ENCODE measurements around the gene THG1L. TPM values are rescaled to one million over a fixed set of nuclear protein-coding genes. Genes with fewer than 3 reads are reported as not detected.
A peak's percentile ranks its signal among the peaks of the same experiment; 100 is the strongest.

Gene THG1L
- total and polyA plus RNA-seq, 10 of the 15 experiments (the other 5 are each of a cell fraction or from before 2014, with no cell fraction given) = 24.8 to 58.0 (median 34.5) TPM

GRCh38 chr5:157718519-157718918 lies 12.7 kb upstream of the THG1L start:
- SMC1A ChIA-PET (ENCODE audit: uncharacterized antibody, unreplicated experiment) = interaction anchor here (0.7 to 7.7 kb wide), 48 partner anchors 9 to 570 kb away, joined by 3 to 77 read pairs (median 4); partner anchors contain the start of genes LSM11, NIPAL4 and THG1L

More at GRCh38 chr5:157718519-157718918, 12.7 kb upstream of the THG1L start:
- 1% methylated on average over 4 of the region's 4 CpGs for WGBS (ENCODE audit: insufficient coverage, insufficient replicate concordance, low lambda C conversion rate, missing lambda C conversion rate)
- ATAC-seq (peak; percentile 98), DNase-seq (ENCODE audit: low read depth, low spot score) (peak; percentile 28), FAIRE-seq (peak; percentile 78)
- CTCF ChIA-PET = interaction anchor here (0.7 to 8.8 kb wide), 51 partner anchors 10 to 465 kb away, joined by 3 to 90 read pairs (median 5); partner anchors contain the start of genes C5orf52, LSM11 and THG1L
- 0 out of 2 replicates have a peak overlapping the region, but pooled peaks have one; percentile 15 for H3K9ac ChIP-seq (ENCODE audit: control insufficient read depth, insufficient read depth, low read length)
- no peaks in the 10 kb centered on the region for H3K36me3 ChIP-seq (ENCODE audit: control insufficient read depth in 2 of 2, insufficient read depth in 2 of 2, low read length in 1 of 2)
- no peaks in the 10 kb centered on the region for H3K27me3 ChIP-seq (replicated peaks in 1 of 2; ENCODE audit: control insufficient read depth in 2 of 2, insufficient read depth in 2 of 2, low read length in 1 of 2)
- RAD21 ChIA-PET (ENCODE audit: unreplicated experiment) = interaction anchor here (0.7 to 5.2 kb wide), 26 partner anchors 10 to 390 kb away, joined by 3 to 72 read pairs (median 4); partner anchors contain the start of genes LSM11, NIPAL4 and THG1L
- no peaks in the 10 kb centered on the region; the same call in 2 of the 3 replicates for H3K9me3 ChIP-seq (replicated peaks; ENCODE audit: control insufficient read depth, insufficient read depth, low read length)
- no peak overlapping the region for H3K27ac ChIP-seq (ENCODE audit: control insufficient read depth, insufficient read depth)
- in situ Hi-C loops (cut with MboI) (loop anchor here (5.0 kb wide), 1 partner anchor 286 kb away; no protein-coding TSS in a partner anchor), intact Hi-C loops (cut with micrococcal nuclease; ENCODE audit: unreplicated experiment) (loop anchor here (1.0 to 5.0 kb wide), 5 partner anchors 49 to 287 kb away; no protein-coding TSS in a partner anchor)
- H4K20me1 ChIP-seq (ENCODE audit: control insufficient read depth, insufficient read depth) = no peaks in the 10 kb centered on the region
- no TSS peak for BruUV-seq (replicated peaks)
- H3K4me1 ChIP-seq (ENCODE audit: control insufficient read depth, insufficient read depth, low read length) = peaks cover 4% of the 10 kb centered on the region
- peak overlapping the region; percentile 47 for H2AFZ ChIP-seq (ENCODE audit: control insufficient read depth, low read depth, low read length)
- POLR2A ChIA-PET = interaction anchor here (0.7 to 1.1 kb wide), 4 partner anchors 9 to 148 kb away, joined by 3 to 7 read pairs (median 4); no protein-coding TSS in a partner anchor
- TF ChIP-seq CTCF (IDR thresholded peaks at IDR 0.05 in 2 of 3, conservative IDR thresholded peaks at IDR 0.05 in 1 of 3; ENCODE audit: control insufficient read depth in 2 of 3, extremely low read depth in 1 of 3, insufficient read depth in 1 of 3, low read depth in 3 of 3, low read length in 3 of 3) (peak; percentile 54 to 71 (median 57); a peak in 5 of 6 replicates), RELA (IDR thresholded peaks at IDR 0.05; ENCODE audit: borderline replicate concordance, partially characterized antibody) (no peak), MEF2B (IDR thresholded peaks at IDR 0.05; ENCODE audit: partially characterized antibody, poor library complexity, severe bottlenecking) (no peak), SMC3 (IDR thresholded peaks at IDR 0.05; ENCODE audit: borderline replicate concordance, low read length) (peak; percentile 77; the same call in 1 of the 2 replicates), NFYB (IDR thresholded peaks at IDR 0.05; ENCODE audit: insufficient read depth, low read depth, low read length) (no peak), RAD21 (IDR thresholded peaks at IDR 0.05; ENCODE audit: insufficient read depth, low read depth, low read length) (peak; percentile 86)
- H3K4me3 ChIP-seq = no peak overlapping the region
- no peaks in the 10 kb centered on the region for H3K79me2 ChIP-seq (ENCODE audit: control insufficient read depth, insufficient read depth, low read length)
- H3K4me2 ChIP-seq (ENCODE audit: control insufficient read depth, insufficient read depth) = no peak overlapping the region; the same call in 1 of the 2 replicates

Data from GM12878 (cell line).